Mucosa of rectum (tissue), 2 donors: ENCODE measurements around the gene CTXND2.
"Not testable (repeated sequence)": the region's sequence is repeated elsewhere in the genome, so short reads cannot be mapped to it uniquely, and the experiment has no call there.

ENCODE experiments used
- H3K27ac ChIP-seq, 2 donors: one replicate each; pipeline ENCODE4 v1.7.0; 2013; ENCODE audit warnings: inconsistent platforms in 2 of 2, low read depth in 2 of 2, low read length in 2 of 2
- H3K27me3 ChIP-seq, 2 donors: one replicate each; pipeline ENCODE4 v1.7.0; 2013; ENCODE audit warnings: low read length in 2 of 2; ENCODE audit not compliant: control insufficient read depth in 2 of 2, insufficient read depth in 2 of 2
- H3K36me3 ChIP-seq, 2 donors: one replicate each; pipeline ENCODE4 v1.7.0; 2013; ENCODE audit warnings: low read length in 2 of 2; ENCODE audit not compliant: control insufficient read depth in 2 of 2, insufficient read depth in 2 of 2
- H3K4me1 ChIP-seq, 2 donors: one replicate each; pipeline ENCODE4 v1.7.0; 2013; ENCODE audit warnings: low read length in 2 of 2, mild to moderate bottlenecking in 1 of 2; ENCODE audit not compliant: control insufficient read depth in 2 of 2, insufficient read depth in 2 of 2
- H3K4me3 ChIP-seq, 2 donors: one replicate each; pipeline ENCODE4 v1.7.0; 2013; ENCODE audit warnings: low read length in 2 of 2
- H3K9ac ChIP-seq, 2 donors: one replicate each; pipeline ENCODE4 v1.7.0; 2013; ENCODE audit warnings: low read length in 2 of 2, low read depth in 1 of 2, mild to moderate bottlenecking in 1 of 2
- H3K9me3 ChIP-seq, 2 donors: one replicate each; pipeline ENCODE4 v1.7.0; 2013; ENCODE audit warnings: low read length in 2 of 2; ENCODE audit not compliant: control insufficient read depth in 2 of 2
- donor health status: healthy.
- donor health status: Normal muscosa, but diverticular disease.

Gene CTXND2

DNA sequence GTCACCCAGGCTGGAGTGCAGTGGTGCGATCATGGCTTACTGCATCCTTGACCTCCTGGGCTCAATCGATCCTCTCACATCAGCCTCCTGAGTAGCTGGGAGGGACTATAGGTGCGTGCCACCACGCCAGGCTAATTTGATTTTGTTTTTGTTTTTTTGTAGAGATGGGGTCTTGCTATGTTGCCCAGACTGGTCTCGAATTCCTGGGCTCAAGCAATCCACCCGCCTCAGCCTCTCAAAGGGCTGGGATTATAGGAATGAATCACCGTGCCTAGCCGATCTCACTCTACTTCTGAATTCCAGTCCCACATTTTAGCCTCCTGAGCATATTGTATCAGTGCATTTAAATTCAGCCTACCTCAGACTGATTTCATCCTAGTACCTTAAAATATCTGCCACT is 1.8 kb downstream of the CTXND2 start:
- Histone ChIP-seq H3K36me3 (no peaks in the 10 kb centered on the region), H3K9me3 (no peaks in the 10 kb centered on the region), H3K27me3 (no peaks in the 10 kb centered on the region), H3K4me3 (no peak overlapping the region), H3K9ac (no peak overlapping the region), H3K27ac (no peak overlapping the region), H3K4me1 (no peaks in the 10 kb centered on the region)

DNA sequence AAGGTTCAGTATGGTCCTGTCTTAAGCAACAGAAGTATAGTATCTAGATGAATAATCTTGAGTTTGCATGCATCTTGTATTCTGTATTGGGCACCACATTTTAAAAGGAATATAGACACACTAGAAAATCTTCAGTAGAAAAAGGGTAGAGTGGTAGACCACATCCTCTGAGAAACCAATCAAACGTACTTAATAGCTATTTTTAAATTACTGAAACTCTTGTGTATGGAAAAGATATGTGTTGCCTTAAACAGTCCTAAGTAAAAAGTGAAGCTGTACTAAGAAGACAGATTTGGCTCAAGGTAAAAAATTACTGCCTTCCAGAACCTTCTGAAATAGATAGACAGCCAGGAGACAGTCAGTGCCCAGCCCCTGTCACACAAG is 3.1 kb downstream of the CTXND2 start:
- no peaks in the 10 kb centered on the region for H3K9me3 ChIP-seq

DNA sequence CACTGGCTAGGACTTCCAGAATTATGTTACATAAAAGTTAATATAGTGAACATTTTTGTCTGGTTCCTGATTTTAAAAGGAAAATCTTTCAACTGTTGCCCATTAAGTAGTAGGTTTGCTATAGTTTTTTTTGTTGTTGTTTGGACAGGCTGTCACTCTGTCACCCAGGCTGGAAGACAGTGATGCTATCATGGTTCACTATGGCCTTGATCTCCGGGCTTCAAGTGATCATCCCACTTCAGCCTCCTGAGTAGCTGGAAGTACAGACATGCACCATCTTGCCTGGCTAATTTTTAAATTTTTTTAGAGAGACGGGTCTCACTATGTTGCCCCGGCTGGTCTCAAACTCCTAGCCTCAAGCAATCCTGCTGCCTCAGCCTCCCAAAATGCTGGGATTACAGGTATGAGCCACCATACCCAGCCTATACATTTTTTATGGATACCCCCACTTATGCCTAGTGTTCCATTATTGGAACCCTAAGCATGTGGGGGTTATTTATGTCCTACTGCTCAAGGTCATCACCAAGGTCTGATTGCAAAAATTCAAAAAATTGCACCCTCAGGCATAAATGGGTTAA is 6.5 kb downstream of the CTXND2 start:
- Histone ChIP-seq H3K27me3 (no peaks in the 10 kb centered on the region), H3K9ac (no peak overlapping the region), H3K27ac (no peak overlapping the region), H3K9me3 (no peaks in the 10 kb centered on the region), H3K36me3 (no peaks in the 10 kb centered on the region), H3K4me1 (no peaks in the 10 kb centered on the region), H3K4me3 (no peak overlapping the region)

More for the DNA sequence above, 3.1 kb downstream of the CTXND2 start:
- Histone ChIP-seq H3K4me1 (no peaks in the 10 kb centered on the region), H3K9ac (no peak overlapping the region), H3K4me3 (no peak overlapping the region), H3K36me3 (no peaks in the 10 kb centered on the region), H3K27ac (no peak overlapping the region), H3K27me3 (no peaks in the 10 kb centered on the region)

DNA sequence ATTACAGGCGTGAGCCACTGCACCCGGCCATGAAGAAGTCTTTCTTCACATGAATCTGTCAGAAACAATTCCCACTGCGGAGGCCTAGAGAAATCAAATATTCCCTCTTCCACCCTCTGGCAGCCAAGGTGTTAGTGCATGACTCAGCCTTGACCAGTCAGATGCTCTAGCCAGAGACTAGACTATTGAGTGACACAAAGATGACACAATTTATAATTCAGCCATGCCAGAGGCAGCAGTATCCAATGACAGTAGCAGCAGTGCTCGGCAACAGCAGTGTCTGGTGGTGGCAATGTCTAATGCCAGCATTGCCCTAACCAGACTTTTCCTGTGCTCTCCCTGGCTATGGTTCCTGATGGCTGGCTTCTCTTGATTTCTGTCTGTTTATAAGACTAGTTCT is 8.7 kb downstream of the CTXND2 start:
- H3K27ac ChIP-seq: no peak overlapping the region
- no peaks in the 10 kb centered on the region for H3K9me3 ChIP-seq
- no peak overlapping the region for H3K4me3 ChIP-seq
- H3K4me1 ChIP-seq: no peaks in the 10 kb centered on the region
- no peaks in the 10 kb centered on the region for H3K27me3 ChIP-seq
- no peak overlapping the region for H3K9ac ChIP-seq
- no peaks in the 10 kb centered on the region for H3K36me3 ChIP-seq

DNA sequence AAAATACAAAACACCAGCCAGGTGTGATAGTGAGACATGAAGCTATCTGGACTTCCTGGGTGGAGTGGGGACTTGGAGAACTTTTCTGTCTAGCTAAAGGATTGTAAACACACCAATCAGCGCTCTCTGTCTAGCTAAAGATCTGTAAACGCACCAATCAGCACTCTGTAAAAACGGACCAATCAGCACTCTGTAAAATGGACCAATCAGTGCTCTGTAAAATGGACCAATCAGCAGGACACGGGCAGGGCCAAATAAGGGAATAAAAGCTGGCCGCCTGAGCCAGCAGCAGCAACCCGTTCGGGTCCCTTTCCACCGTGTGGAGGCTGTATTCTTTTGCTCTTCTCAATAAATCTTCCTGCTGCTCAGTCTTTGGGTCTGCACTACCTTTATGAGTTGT is 12.9 kb downstream of the CTXND2 start:
- not testable (repeated sequence) for H3K27ac ChIP-seq, H3K4me3 ChIP-seq, H3K4me1 ChIP-seq, H3K9ac ChIP-seq, H3K36me3 ChIP-seq, H3K9me3 ChIP-seq, H3K27me3 ChIP-seq

DNA sequence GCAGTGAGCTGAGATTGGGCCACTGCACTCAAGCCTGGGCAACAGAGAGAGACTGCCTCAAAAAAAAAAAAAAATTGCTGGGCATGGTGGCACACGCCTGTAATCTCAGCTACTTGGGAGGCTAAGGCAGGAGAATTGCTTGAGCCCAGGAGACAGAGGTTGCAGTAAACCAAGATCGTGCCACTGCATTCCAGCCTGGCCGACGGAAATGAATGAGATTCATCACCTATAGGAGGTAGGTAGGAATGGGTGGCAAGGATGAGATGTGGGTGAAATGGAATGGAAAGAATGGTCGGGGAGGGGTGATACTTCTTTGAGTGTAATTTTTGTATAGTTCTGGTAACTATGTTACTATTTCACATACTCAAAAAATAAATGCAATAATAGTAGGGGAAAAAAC is 15.4 kb downstream of the CTXND2 start:
- Histone ChIP-seq H3K9ac (no peak overlapping the region), H3K9me3 (no peaks in the 10 kb centered on the region), H3K27me3 (no peaks in the 10 kb centered on the region), H3K4me3 (no peak overlapping the region), H3K36me3 (no peaks in the 10 kb centered on the region), H3K4me1 (no peaks in the 10 kb centered on the region), H3K27ac (no peak overlapping the region)

DNA sequence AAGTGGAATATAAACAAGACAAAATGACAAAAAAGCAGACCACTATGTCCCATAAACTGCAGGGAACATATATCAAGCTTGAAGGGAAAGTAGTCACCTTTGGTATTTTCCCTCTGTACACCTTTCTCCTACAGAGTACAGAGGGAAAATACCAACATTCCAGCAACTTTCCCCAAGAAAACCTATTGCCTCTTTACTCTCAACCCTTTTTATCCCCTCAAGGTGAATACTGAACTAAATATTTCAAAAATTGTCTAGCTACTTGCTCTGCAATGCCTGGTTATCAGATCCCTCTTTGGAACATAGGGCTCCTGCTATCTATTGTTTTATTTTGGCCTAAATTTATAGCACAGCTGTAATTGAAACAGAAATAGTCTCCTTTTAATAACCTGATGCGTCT is 15.8 kb downstream of the CTXND2 start:
- Histone ChIP-seq H3K27ac (no peak overlapping the region), H3K4me3 (no peak overlapping the region), H3K9me3 (no peaks in the 10 kb centered on the region), H3K4me1 (no peaks in the 10 kb centered on the region), H3K36me3 (no peaks in the 10 kb centered on the region), H3K9ac (no peak overlapping the region), H3K27me3 (no peaks in the 10 kb centered on the region)

DNA sequence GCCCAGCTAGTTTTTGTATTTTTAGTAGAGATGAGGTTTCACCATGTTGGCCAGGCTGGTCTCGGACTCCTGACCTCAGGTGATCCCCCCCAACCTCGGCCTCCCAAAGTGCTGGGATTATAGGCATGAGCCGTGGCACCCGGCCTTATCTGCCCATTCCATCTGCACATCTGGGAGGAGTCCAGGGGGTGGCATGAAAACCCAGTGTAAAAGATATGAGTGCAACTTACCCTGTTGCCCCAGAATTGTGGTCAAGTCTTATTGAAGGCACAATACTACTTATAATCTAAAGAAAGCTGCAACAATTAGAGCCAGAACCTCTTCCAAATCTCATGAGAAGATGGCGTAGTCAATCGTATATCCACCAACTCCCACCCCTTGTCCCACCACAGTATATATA is 18.4 kb downstream of the CTXND2 start:
- Histone ChIP-seq H3K4me3 (no peak overlapping the region), H3K9ac (no peak overlapping the region), H3K27me3 (no peaks in the 10 kb centered on the region), H3K27ac (no peak overlapping the region), H3K9me3 (no peaks in the 10 kb centered on the region), H3K36me3 (no peaks in the 10 kb centered on the region), H3K4me1 (no peaks in the 10 kb centered on the region)

DNA sequence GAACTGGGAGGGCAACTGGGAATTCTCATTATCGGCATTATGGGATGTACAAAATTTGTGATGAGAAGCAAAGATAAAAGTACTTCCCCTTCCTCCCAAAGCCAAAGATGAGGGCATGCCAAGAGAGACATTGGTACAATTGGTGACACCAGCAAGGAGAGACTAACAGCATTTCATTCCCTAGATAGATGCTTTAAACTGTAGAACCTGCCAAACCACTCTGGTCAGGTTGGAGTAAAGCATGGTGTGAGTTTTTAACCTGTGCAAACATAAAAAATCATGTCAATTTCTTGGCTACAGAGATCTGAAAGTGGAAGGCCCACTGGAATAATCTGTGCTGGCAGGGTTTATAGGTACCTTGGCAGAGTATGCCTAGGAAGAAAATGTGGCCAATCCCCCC is 19.4 kb downstream of the CTXND2 start:
- Histone ChIP-seq H3K9ac (no peak overlapping the region), H3K27ac (no peak overlapping the region), H3K9me3 (no peaks in the 10 kb centered on the region), H3K4me3 (no peak overlapping the region), H3K36me3 (no peaks in the 10 kb centered on the region), H3K4me1 (no peaks in the 10 kb centered on the region), H3K27me3 (no peaks in the 10 kb centered on the region)

DNA sequence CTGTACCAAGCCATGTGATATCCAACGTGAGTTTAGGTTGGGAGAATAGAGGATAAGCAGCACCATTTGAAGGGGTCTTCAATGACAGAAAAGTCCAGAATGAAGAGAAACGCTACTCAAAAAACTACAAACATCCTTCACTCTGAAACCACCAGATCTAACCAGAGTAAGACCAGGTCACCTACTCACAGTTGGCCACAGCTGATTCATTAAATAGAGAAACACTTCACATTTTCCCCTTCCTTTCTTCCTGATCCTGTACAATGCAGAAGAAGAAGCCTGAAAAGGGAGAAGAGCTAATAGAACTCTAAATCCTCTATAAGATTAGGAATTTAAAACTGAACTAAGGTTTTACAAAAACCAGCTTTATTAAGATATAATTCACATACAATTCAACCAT is 19.9 kb downstream of the CTXND2 start:
- Histone ChIP-seq H3K4me1 (no peaks in the 10 kb centered on the region), H3K4me3 (no peak overlapping the region), H3K36me3 (no peaks in the 10 kb centered on the region), H3K27me3 (no peaks in the 10 kb centered on the region), H3K27ac (no peak overlapping the region), H3K9ac (no peak overlapping the region), H3K9me3 (no peaks in the 10 kb centered on the region)

DNA sequence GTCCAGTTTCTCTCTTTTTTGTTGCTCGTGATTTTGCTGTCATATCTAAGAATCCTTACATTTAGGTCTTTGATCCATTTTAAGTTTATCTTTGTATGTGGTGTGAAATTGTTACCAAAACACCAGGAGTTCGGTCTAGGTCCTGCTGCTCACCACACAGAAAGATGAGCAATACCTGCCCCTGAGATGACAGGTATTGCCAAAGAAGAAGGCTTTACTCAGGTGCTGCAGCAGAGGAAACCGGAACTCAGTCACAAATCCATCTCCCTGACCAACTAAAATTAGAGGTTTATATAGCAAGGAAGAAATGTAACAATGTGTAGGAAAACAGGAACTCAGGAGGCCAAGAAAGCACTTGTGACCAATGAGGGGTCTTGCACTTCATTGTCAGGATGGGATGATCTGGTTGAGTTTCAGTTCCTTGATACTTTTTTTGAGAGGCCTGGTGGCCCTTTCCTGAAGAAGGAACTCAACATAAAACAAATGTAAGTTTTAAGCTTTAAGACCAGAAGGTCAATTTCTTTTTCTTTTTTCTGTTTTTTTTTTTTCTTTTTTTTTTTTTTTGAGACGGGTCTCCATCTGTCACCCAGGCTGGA is 22.7 kb downstream of the CTXND2 start:
- Histone ChIP-seq H3K4me3 (no peak overlapping the region), H3K27ac (no peak overlapping the region), H3K9me3 (no peaks in the 10 kb centered on the region), H3K36me3 (no peaks in the 10 kb centered on the region), H3K4me1 (no peaks in the 10 kb centered on the region), H3K27me3 (no peaks in the 10 kb centered on the region), H3K9ac (no peak overlapping the region)
